DOHH2 (cell line): ENCODE results near the gene MYBPC3.

Experiments used
- H3F3A ChIP-seq: fragments of 200-600 bp; sonication (generic), shearing (Covaris generic); 2 replicates; pipeline ENCODE4 v1.6.0; 2016; ENCODE audit warnings: antibody characterized with exemption, mild to moderate bottlenecking; ENCODE audit not compliant: control insufficient read depth, insufficient read depth
- H3K27ac ChIP-seq: fragments of 200-600 bp; sonication (generic); 2 replicates; pipeline ENCODE4 v1.5.1; 2014; ENCODE audit warnings: low read depth, mild to moderate bottlenecking, low read length, moderate library complexity
- H3K27me3 ChIP-seq: fragments of 200-600 bp; sonication (generic); 2 replicates; pipeline ENCODE4 v1.6.1; 2014; ENCODE audit warnings: mild to moderate bottlenecking, low read length, mixed read lengths; ENCODE audit not compliant: control insufficient read depth
- H3K36me3 ChIP-seq: fragments of 200-600 bp; sonication (generic); 2 replicates; pipeline ENCODE4 v1.6.1; 2014; ENCODE audit warnings: mild to moderate bottlenecking, low read length, moderate library complexity, mixed read lengths; ENCODE audit not compliant: control insufficient read depth
- H3K4me1 ChIP-seq: fragments of 200-600 bp; sonication (generic); 2 replicates; pipeline ENCODE4 v1.6.1; 2014; ENCODE audit warnings: mild to moderate bottlenecking, low read length, mixed read lengths; ENCODE audit not compliant: control insufficient read depth
- H3K4me2 ChIP-seq: fragments of 200-600 bp; sonication (generic); 2 replicates; pipeline ENCODE4 v1.6.0; 2014; ENCODE audit warnings: mild to moderate bottlenecking, low read length, moderate library complexity
- H3K4me3 ChIP-seq: fragments of 200-600 bp; sonication (generic); 2 replicates; pipeline ENCODE4 v1.5.1; 2014; ENCODE audit warnings: mild to moderate bottlenecking, low read length, mixed read lengths
- H3K79me2 ChIP-seq: fragments of 200-600 bp; sonication (generic); 2 replicates; pipeline ENCODE4 v1.6.1; 2014; ENCODE audit warnings: mild to moderate bottlenecking, low read length, mixed read lengths; ENCODE audit not compliant: control insufficient read depth
- H3K9me2 ChIP-seq: fragments of 200-600 bp; sonication (generic); replicated peaks from 2 replicates; pipeline ENCODE4 v1.6.1; 2014; ENCODE audit warnings: mild to moderate bottlenecking, low read length, mixed read lengths; ENCODE audit not compliant: control insufficient read depth
- H3K9me3 ChIP-seq: fragments of 200-600 bp; sonication (generic); 2 replicates; pipeline ENCODE4 v1.6.1; 2014; ENCODE audit warnings: antibody characterized with exemption, low read length, mixed read lengths; ENCODE audit not compliant: control insufficient read depth, insufficient read depth
- H4K20me1 ChIP-seq: fragments of 200-600 bp; sonication (generic); 2 replicates; pipeline ENCODE4 v1.6.0; 2014; ENCODE audit warnings: low read depth, mild to moderate bottlenecking, antibody characterized with exemption, low read length, moderate library complexity; ENCODE audit not compliant: control insufficient read depth, insufficient read depth
- EZH2phosphoT487 ChIP-seq: fragments of 200-600 bp; sonication (generic); IDR thresholded peaks from 2 replicates; pipeline ENCODE4 v1.6.1; 2017; ENCODE audit warnings: borderline replicate concordance, mild to moderate bottlenecking, antibody characterized with exemption, low read length, moderate library complexity, mixed read lengths
- TF ChIP-seq, protein P1 (sequence below): fragments of 200-600 bp; sonication (generic); IDR thresholded peaks from one replicate; pipeline ENCODE4 v1.5.1; 2014; ENCODE audit warnings: antibody characterized with exemption, mild to moderate bottlenecking, low read depth, low read length; ENCODE audit not compliant: poor library complexity, severe bottlenecking

MYBPC3 gene

DNA sequence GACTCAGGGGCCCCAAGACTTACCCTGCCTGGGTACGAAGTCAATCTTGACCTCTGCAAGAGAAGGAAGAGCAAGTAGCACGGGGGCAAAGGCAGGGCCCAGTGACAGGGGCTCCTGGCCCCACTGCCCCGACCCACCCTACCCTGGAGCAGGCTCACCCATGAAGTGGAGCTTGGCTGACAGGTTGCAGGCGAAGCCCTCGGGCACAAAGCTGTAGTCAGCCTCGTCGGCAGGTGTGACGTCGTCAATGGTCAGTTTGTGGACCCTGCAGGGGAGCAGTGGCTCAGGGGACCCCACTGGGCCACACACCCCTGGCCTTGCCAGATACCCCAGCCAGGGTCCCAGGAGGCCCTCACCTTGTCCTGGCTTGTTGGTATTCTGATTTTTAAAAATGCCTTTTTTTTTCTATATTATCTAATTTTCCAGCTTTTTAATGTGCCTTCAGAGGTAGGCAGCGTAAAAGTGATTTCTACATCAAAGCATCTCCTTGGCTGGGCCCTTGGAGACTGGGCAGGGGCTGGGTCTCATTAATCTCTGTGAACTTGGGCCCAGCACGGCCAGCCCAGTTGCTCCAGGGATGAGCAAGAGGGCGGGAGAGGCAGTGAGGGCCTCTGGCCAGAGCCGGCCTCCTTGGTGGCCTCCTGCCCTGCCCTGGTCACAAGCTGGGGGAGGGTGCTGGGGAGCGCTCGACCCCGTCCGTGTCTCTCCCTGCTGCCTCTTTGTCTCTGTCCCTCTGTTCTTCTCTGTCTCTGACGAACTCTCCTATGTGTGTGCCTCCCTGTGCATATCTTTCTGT, 11.3 kb downstream of the MYBPC3 start:
- Histone ChIP-seq H3K27me3 (no peaks in the 10 kb centered on the region), H3K9me2 (no peaks in the 10 kb centered on the region), H3K36me3 (no peaks in the 10 kb centered on the region), H3K4me2 (no peak overlapping the region), H3K27ac (no peak overlapping the region), H3K4me1 (no peaks in the 10 kb centered on the region), H3F3A (no peaks in the 10 kb centered on the region), H3K9me3 (no peaks in the 10 kb centered on the region), H4K20me1 (no peaks in the 10 kb centered on the region), H3K79me2 (no peaks in the 10 kb centered on the region), H3K4me3 (no peak overlapping the region)
- TF ChIP-seq, protein P1, sequence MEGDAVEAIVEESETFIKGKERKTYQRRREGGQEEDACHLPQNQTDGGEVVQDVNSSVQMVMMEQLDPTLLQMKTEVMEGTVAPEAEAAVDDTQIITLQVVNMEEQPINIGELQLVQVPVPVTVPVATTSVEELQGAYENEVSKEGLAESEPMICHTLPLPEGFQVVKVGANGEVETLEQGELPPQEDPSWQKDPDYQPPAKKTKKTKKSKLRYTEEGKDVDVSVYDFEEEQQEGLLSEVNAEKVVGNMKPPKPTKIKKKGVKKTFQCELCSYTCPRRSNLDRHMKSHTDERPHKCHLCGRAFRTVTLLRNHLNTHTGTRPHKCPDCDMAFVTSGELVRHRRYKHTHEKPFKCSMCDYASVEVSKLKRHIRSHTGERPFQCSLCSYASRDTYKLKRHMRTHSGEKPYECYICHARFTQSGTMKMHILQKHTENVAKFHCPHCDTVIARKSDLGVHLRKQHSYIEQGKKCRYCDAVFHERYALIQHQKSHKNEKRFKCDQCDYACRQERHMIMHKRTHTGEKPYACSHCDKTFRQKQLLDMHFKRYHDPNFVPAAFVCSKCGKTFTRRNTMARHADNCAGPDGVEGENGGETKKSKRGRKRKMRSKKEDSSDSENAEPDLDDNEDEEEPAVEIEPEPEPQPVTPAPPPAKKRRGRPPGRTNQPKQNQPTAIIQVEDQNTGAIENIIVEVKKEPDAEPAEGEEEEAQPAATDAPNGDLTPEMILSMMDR: no peak
- no peak for TF ChIP-seq EZH2phosphoT487

- no peaks in the 10 kb centered on the region for H3K79me2 ChIP-seq
- H3K4me1 ChIP-seq: no peaks in the 10 kb centered on the region
- no peaks in the 10 kb centered on the region for H3K36me3 ChIP-seq
- H3K4me3 ChIP-seq: no peak overlapping the region
- H3F3A ChIP-seq: no peaks in the 10 kb centered on the region
- H3K9me2 ChIP-seq: no peaks in the 10 kb centered on the region
- H3K9me3 ChIP-seq: no peaks in the 10 kb centered on the region
- no peaks in the 10 kb centered on the region for H3K27me3 ChIP-seq
- H3K27ac ChIP-seq: no peak overlapping the region
- H4K20me1 ChIP-seq: no peaks in the 10 kb centered on the region
- H3K4me2 ChIP-seq: no peak overlapping the region
- no peak for TF ChIP-seq EZH2phosphoT487
- TF ChIP-seq, protein P1: no peak
Observed at GRCh38 chr11:47340010-47340409, 12.5 kb downstream of the MYBPC3 start.

DNA sequence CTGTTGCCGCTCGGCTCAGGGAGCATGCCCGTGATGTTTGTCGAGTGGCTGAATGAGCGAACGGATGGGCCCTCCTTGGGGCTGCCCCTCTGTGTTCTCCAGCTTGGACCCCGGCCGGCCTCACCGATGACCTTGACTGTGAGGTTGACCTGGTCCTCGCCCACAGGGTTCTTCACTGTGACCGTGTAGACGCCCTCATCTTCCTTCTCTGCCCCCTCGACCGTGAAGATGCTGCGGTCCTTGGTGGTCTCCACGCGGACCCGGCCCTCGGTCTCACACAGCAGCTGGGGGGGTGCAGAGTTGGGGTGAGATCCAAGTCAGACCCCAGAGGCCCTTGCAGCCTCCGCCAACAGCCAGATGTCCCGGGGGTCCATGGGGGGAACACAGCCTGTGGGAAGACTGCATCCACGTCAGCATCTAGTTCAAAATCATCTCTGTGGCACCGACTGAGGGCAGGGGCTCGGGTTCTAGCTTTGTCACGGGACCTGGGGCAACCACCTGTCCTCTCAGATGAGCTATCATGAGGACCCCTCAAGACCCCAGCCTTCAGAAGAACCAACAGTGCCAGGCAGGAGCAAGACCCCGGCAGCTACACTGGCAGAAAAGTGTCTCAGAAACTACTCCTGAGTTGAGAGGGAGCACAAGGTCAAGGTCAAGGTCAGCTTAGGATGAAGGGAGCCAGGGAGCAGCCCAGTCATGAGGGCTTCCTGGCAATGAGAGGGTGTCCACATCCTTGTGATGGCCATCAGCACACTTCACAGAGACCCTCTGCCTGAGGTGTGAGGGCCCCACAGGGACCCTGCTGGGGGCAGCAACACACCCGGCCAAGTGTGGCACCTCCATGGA, 13.9 kb downstream of the MYBPC3 start:
- Histone ChIP-seq H3K36me3 (no peaks in the 10 kb centered on the region), H3K4me3 (no peak overlapping the region), H3K79me2 (no peaks in the 10 kb centered on the region), H3K27me3 (no peaks in the 10 kb centered on the region), H3K9me3 (no peaks in the 10 kb centered on the region), H3K27ac (no peak overlapping the region), H3K4me1 (no peaks in the 10 kb centered on the region), H4K20me1 (no peaks in the 10 kb centered on the region), H3F3A (no peaks in the 10 kb centered on the region), H3K9me2 (no peaks in the 10 kb centered on the region), H3K4me2 (no peak overlapping the region)
- no peak for TF ChIP-seq EZH2phosphoT487
- TF ChIP-seq, protein P1: no peak
